KMS-11 (cell line): ENCODE data around the gene EEF1E1.

Source experiments
- H2AFZ ChIP-seq: fragments of 200-600 bp; sonication (generic); 2 replicates; pipeline ENCODE4 v1.6.1; 2016; ENCODE audit warnings: antibody characterized with exemption, mixed run types, low read depth
- H3K27ac ChIP-seq: fragments of 200-600 bp; sonication (generic); 2 replicates; pipeline ENCODE4 v1.6.1; 2016; ENCODE audit warnings: mild to moderate bottlenecking, mixed run types
- H3K27me3 ChIP-seq: fragments of 200-600 bp; sonication (generic); 2 replicates; pipeline ENCODE4 v1.6.1; 2017; ENCODE audit warnings: mild to moderate bottlenecking, low read depth, mixed run types, moderate library complexity; ENCODE audit not compliant: insufficient read depth
- H3K36me3 ChIP-seq: fragments of 200-600 bp; sonication (generic); 2 replicates; pipeline ENCODE4 v1.6.1; 2017; ENCODE audit warnings: mild to moderate bottlenecking, mixed run types; ENCODE audit not compliant: insufficient read depth
- H3K4me1 ChIP-seq: fragments of 200-600 bp; sonication (generic); 2 replicates; pipeline ENCODE4 v1.6.1; 2016; ENCODE audit warnings: mild to moderate bottlenecking, low read depth, mixed run types; ENCODE audit not compliant: poor library complexity, severe bottlenecking
- H3K4me2 ChIP-seq: fragments of 200-600 bp; sonication (generic); 2 replicates; pipeline ENCODE4 v1.7.0; 2016; ENCODE audit warnings: mild to moderate bottlenecking, mixed run types
- H3K4me3 ChIP-seq: fragments of 200-600 bp; sonication (generic); IDR thresholded peaks from 2 replicates; pipeline ENCODE4 v1.6.1; 2017; ENCODE audit warnings: low read depth, low read length, mixed read lengths; ENCODE audit not compliant: insufficient read depth
- H3K79me2 ChIP-seq: fragments of 200-600 bp; sonication (generic); 2 replicates; pipeline ENCODE4 v1.6.1; 2016; ENCODE audit warnings: low read depth, mixed run types; ENCODE audit not compliant: insufficient read depth
- H3K9ac ChIP-seq: fragments of 200-600 bp; sonication (generic); 2 replicates; pipeline ENCODE4 v1.6.1; 2016; ENCODE audit warnings: mild to moderate bottlenecking, mixed run types
- H4K20me1 ChIP-seq: fragments of 200-600 bp; sonication (generic); 2 replicates; pipeline ENCODE4 v1.6.1; 2016; ENCODE audit warnings: mild to moderate bottlenecking, mixed run types; ENCODE audit not compliant: insufficient read depth
- CTCF ChIP-seq: fragments of 200-600 bp; sonication (generic); conservative IDR thresholded peaks from 2 replicates; pipeline ENCODE4 v1.6.1; 2017; ENCODE audit warnings: low read depth, mild to moderate bottlenecking, antibody characterized with exemption, low read length, moderate library complexity, mixed read lengths

Gene EEF1E1

GRCh38 chr6:8084586-8084985 lies 17.8 kb downstream of the EEF1E1 start:
- Histone ChIP-seq H3K4me2 (no peak overlapping the region), H3K27ac (no peak overlapping the region), H3K4me3 (no peak overlapping the region), H3K4me1 (no peaks in the 10 kb centered on the region), H2AFZ (no peak overlapping the region), H3K27me3 (no peaks in the 10 kb centered on the region), H3K79me2 (no peaks in the 10 kb centered on the region), H3K9ac (no peak overlapping the region), H3K36me3 (no peaks in the 10 kb centered on the region; the same call in 1 of the 2 replicates), H4K20me1 (no peaks in the 10 kb centered on the region)
- TF ChIP-seq CTCF: no peak

GRCh38 chr6:8082954-8083858 lies 19.1 kb downstream of the EEF1E1 start:
- H3K27ac ChIP-seq: no peak overlapping the region

GRCh38 chr6:8082572-8082953 lies 19.8 kb downstream of the EEF1E1 start:
- Histone ChIP-seq H4K20me1 (no peaks in the 10 kb centered on the region), H2AFZ (no peak overlapping the region), H3K27me3 (no peaks in the 10 kb centered on the region), H3K4me3 (no peak overlapping the region), H3K36me3 (no peaks in the 10 kb centered on the region; the same call in 1 of the 2 replicates), H3K4me1 (no peaks in the 10 kb centered on the region), H3K4me2 (no peak overlapping the region), H3K79me2 (no peaks in the 10 kb centered on the region), H3K9ac (no peak overlapping the region), H3K27ac (no peak overlapping the region)
- no peak for TF ChIP-seq CTCF

More at GRCh38 chr6:8082954-8083858, 19.1 kb downstream of the EEF1E1 start:
- no peak overlapping the region for H3K4me2 ChIP-seq
- no peak for TF ChIP-seq CTCF
- H3K36me3 ChIP-seq: no peaks in the 10 kb centered on the region; the same call in 1 of the 2 replicates
- no peaks in the 10 kb centered on the region for H4K20me1 ChIP-seq
- no peak overlapping the region for H2AFZ ChIP-seq
- H3K4me1 ChIP-seq: no peaks in the 10 kb centered on the region
- H3K79me2 ChIP-seq: no peaks in the 10 kb centered on the region
- H3K27me3 ChIP-seq: no peaks in the 10 kb centered on the region
- no peak overlapping the region for H3K4me3 ChIP-seq
- no peak overlapping the region for H3K9ac ChIP-seq

DNA sequence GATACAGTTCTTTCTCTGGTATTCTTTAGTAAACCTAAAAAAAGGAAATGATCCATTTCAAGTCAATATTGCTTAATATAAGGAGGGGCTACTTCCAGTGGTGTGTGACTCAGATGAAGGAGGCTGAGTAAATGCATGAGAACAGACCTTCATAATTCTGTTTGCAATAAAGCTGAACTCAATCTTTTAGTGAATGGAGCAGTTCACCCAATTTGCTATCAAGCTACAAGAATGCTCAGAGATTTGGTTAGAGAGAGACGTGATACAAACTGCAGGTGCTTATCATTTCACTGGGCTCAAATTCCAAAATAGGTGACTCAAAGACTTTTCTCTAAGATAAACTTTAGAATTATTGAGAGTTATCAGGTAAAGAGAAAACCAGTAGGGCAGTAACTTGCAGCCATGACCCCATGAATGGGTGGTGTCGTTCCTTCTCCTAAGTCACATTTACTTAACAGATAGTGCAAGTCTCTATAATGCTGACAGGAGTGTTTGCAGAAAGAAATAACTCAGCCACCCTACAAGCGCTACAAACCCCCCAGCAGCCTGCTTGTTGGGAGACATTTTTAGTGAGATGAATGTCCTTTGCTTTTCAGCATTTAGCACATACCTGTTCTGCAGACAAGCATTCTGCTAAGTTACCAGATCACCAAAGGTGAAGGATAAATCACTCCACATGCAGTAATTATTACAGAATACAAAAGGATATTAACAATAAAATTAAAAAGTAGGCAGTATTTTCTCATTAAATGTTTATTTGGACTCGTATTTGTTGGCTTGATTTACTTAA lies 21.8 kb downstream of the EEF1E1 start:
- Histone ChIP-seq H3K36me3 (no peaks in the 10 kb centered on the region; the same call in 1 of the 2 replicates), H3K79me2 (no peaks in the 10 kb centered on the region), H3K4me2 (no peak overlapping the region), H3K27me3 (no peaks in the 10 kb centered on the region), H3K9ac (no peak overlapping the region), H4K20me1 (no peaks in the 10 kb centered on the region), H2AFZ (no peak overlapping the region), H3K4me3 (no peak overlapping the region), H3K4me1 (no peaks in the 10 kb centered on the region), H3K27ac (no peak overlapping the region)
- TF ChIP-seq CTCF: no peak
